ENCODE measurements around the gene BNC2. TPM values are rescaled to one million over a fixed set of nuclear protein-coding genes. Genes with fewer than 3 reads are reported as not detected.
"Not testable (repeated sequence)": the region's sequence is repeated elsewhere in the genome, so short reads cannot be mapped to it uniquely, and the experiment has no call there.

The BNC2 gene
- total RNA-seq, 4 donors from 2014 or later: 90.2 to 130 (median 100.0) TPM

DNA sequence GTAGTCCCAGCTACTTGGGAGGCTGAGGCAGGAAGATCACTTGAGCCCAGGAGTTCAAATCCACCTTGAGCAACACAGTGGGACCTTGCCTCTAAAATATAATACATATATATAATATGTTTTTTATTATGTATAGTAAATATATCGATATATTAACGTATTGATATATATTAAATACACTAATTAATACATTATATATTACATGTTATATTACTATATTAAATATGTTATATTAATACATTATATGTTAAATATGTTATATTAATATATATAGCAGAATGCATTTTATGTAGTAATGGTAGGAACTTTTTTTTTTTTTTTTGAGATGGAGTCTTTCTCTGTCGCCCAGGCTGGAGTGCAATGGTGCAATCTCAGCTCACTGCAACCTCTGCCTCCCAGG is 18.1 kb upstream of the BNC2 start:
- ATAC-seq: no peak
- TF ChIP-seq POLR2AphosphoS5 (IDR thresholded peaks at IDR 0.05) (no peak), EP300 (IDR thresholded peaks at IDR 0.05) (no peak), POLR2A (IDR thresholded peaks at IDR 0.05) (no peak)
- TF ChIP-seq, protein P1, sequence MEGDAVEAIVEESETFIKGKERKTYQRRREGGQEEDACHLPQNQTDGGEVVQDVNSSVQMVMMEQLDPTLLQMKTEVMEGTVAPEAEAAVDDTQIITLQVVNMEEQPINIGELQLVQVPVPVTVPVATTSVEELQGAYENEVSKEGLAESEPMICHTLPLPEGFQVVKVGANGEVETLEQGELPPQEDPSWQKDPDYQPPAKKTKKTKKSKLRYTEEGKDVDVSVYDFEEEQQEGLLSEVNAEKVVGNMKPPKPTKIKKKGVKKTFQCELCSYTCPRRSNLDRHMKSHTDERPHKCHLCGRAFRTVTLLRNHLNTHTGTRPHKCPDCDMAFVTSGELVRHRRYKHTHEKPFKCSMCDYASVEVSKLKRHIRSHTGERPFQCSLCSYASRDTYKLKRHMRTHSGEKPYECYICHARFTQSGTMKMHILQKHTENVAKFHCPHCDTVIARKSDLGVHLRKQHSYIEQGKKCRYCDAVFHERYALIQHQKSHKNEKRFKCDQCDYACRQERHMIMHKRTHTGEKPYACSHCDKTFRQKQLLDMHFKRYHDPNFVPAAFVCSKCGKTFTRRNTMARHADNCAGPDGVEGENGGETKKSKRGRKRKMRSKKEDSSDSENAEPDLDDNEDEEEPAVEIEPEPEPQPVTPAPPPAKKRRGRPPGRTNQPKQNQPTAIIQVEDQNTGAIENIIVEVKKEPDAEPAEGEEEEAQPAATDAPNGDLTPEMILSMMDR (IDR thresholded peaks at IDR 0.05): no peak
- Histone ChIP-seq H3K9me3 (no peaks in the 10 kb centered on the region), H3K27me3 (no peaks in the 10 kb centered on the region), H3K27ac (no peak overlapping the region), H3K4me3 (no peak overlapping the region), H3K4me1 (peaks cover 4 to 21% (median 5%) of the 10 kb centered on the region in 3 donors), H3K36me3 (no peaks in the 10 kb centered on the region)
- WGBS, 2 donors (ENCODE audit: low coverage in 1 of 2): 91 to 94% methylated on average over 2 to 3 of the region's 3 CpGs

DNA sequence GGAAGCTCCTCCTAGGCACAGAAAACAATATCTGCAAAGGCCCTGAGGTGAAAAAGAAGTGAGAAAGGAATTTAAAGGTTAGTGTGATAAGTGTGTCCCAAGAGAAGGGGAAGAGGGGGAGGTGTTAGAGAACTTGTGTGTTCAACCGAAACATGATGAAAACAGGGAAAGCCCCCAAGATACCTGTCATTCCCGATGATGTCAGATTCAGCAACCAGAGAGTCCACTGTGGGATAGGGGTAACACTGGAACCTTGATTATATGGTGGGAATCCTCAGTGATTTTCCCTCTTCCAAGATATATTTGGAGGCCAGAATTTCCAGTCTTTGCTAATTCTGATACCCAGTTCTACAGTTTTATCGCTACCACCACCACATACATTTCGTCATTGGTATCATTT is 15.5 kb upstream of the BNC2 start:
- Histone ChIP-seq H3K9me3 (no peaks in the 10 kb centered on the region), H3K27me3 (no peaks in the 10 kb centered on the region), H3K4me3 (no peak overlapping the region), H3K27ac (no peak overlapping the region), H3K4me1 (peaks cover 4 to 21% (median 5%) of the 10 kb centered on the region in 3 donors), H3K36me3 (no peaks in the 10 kb centered on the region)
- TF ChIP-seq POLR2AphosphoS5 (IDR thresholded peaks at IDR 0.05) (no peak), POLR2A (IDR thresholded peaks at IDR 0.05) (no peak), EP300 (IDR thresholded peaks at IDR 0.05) (no peak)
- TF ChIP-seq, protein P1 (IDR thresholded peaks at IDR 0.05): no peak
- no peak for ATAC-seq
- WGBS, 2 donors (ENCODE audit: low coverage in 1 of 2): 94 to 100% methylated on average over 4 of the region's 4 CpGs

DNA sequence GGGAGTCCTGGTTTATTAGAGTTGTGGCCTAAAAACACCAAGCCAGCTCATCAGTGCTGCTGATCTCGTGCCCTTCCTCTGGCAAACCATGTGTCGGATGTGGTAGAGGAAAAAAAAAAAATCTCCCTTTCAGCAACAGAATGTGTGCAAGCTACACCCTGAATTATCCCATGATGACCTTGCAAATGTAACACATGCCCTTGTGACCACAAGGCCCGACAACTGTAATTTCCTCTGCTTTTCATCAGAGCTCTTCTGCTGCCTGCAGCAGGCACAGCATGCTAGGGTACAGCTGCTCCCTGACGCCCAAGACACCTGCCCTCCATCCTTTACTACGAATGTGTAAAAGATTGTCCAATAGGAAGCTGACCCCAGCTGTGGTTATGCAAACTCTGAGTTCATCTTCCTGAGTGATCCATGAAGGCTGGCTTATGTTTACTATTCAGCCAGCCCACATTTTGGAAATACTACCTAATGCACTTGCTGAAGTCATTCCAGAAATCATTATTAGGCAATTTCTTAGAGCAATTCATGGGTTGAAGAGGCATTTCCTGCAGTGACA is 14.6 kb upstream of the BNC2 start:
- peak overlapping the region in 3 of 4 donors; percentile 17 to 38 (median 19) for H3K27ac ChIP-seq
- H3K27me3 ChIP-seq: no peaks in the 10 kb centered on the region
- no peaks in the 10 kb centered on the region for H3K36me3 ChIP-seq
- H3K9me3 ChIP-seq: no peaks in the 10 kb centered on the region
- no peak overlapping the region for H3K4me3 ChIP-seq
- peaks cover 4 to 21% (median 5%) of the 10 kb centered on the region in 3 donors for H3K4me1 ChIP-seq
- WGBS, 2 donors (ENCODE audit: low coverage in 1 of 2): 7 to 23% methylated on average over 3 of the region's 5 CpGs
- ATAC-seq: peak; percentile 81
- no peak for TF ChIP-seq EP300 (IDR thresholded peaks at IDR 0.05)
- peak; percentile 46 for TF ChIP-seq POLR2AphosphoS5 (IDR thresholded peaks at IDR 0.05)

DNA sequence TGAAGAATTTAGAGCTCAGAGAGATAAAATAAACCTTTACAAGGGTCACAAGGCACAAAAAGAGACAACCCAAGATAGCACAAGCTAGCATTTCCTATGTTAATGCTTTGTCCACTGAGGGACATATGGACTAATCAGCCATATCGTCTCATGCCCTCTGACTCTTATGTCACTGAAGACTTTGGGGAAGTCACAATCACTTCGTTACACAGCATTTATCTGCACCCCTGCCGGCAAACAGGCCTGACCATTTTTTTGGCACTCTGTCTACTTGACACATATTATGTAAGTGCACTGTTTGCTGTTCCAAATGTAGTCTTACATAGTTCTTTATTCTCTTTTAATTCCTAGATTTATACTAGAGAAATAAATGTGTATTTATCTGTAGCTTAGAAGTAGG is 13.9 kb upstream of the BNC2 start:
- H3K27ac ChIP-seq: peak overlapping the region in 3 of 4 donors; percentile 19 to 54 (median 38)
- peak; percentile 49 for ATAC-seq
- no peaks in the 10 kb centered on the region for H3K36me3 ChIP-seq
- no peaks in the 10 kb centered on the region for H3K27me3 ChIP-seq
- H3K9me3 ChIP-seq: no peaks in the 10 kb centered on the region
- no peak overlapping the region for H3K4me3 ChIP-seq
- peaks cover 4 to 21% (median 5%) of the 10 kb centered on the region in 3 donors for H3K4me1 ChIP-seq
- WGBS, 2 donors (ENCODE audit: low coverage in 1 of 2): 16 to 39% methylated on average over 2 to 3 of the region's 3 CpGs
- TF ChIP-seq, protein P1 (IDR thresholded peaks at IDR 0.05): no peak
- no peak for TF ChIP-seq EP300 (IDR thresholded peaks at IDR 0.05)
- no peak for TF ChIP-seq POLR2A (IDR thresholded peaks at IDR 0.05)
- TF ChIP-seq POLR2AphosphoS5 (IDR thresholded peaks at IDR 0.05): no peak

DNA sequence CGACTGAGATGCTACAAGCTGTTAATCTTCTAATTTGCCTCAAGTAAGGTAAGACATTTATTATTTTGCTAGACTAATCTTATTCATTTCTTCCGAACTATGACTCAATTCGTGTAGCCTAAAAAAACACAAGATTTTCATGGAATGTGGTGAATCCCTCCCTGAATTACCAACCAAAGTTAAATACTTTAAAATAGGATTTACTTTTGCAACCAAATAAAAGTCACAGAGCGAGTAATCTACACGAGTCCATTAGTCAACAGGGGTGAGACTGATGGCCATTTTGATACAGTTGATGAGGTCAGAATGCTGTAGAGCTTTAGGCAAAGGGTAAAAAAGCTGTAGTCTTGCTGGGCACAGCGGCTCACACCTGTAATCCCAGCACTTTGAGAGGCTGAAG is 13.1 kb upstream of the BNC2 start:
- Histone ChIP-seq H3K36me3 (no peaks in the 10 kb centered on the region), H3K27ac (no peak overlapping the region), H3K9me3 (no peaks in the 10 kb centered on the region), H3K4me1 (peaks cover 4 to 21% (median 5%) of the 10 kb centered on the region in 3 donors), H3K27me3 (no peaks in the 10 kb centered on the region), H3K4me3 (no peak overlapping the region)
- no peak for ATAC-seq
- no peak for TF ChIP-seq POLR2AphosphoS5 (IDR thresholded peaks at IDR 0.05)
- TF ChIP-seq POLR2A (IDR thresholded peaks at IDR 0.05): no peak
- no peak for TF ChIP-seq EP300 (IDR thresholded peaks at IDR 0.05)
- TF ChIP-seq, protein P1 (IDR thresholded peaks at IDR 0.05): no peak
- 90 to 96% methylated on average over 3 to 6 of the region's 6 CpGs for WGBS, 2 donors (ENCODE audit: low coverage in 1 of 2)

DNA sequence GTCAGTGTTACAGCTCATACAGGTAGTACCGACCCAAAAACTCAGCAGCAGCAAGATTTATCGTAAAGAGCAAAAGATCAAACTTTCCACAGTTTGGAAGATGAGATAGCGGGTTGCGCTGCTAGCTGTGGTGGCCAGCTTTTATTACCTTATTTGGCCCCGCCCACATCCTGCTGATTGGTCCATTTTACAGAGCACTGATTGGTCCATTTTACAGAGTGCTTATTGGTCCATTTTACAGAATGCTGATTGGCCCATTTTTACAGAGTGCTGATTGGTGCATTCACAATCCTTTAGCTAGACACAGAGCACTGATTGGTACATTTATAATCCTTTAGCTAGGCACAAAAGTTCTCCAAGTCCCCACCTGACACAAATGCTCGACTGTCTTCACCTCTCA is 12.0 kb upstream of the BNC2 start:
- not testable (repeated sequence) for H3K27ac ChIP-seq, H3K9me3 ChIP-seq, H3K4me3 ChIP-seq, H3K36me3 ChIP-seq, H3K27me3 ChIP-seq, ATAC-seq
- H3K4me1 ChIP-seq: peaks cover 4 to 21% (median 5%) of the 10 kb centered on the region in 3 donors
- WGBS, 2 donors (ENCODE audit: low coverage in 1 of 2): 92% methylated on average over 6 of the region's 6 CpGs; no CpG with 5 or more reads in 1 of the 2 donors
